ENCODE measurements around the gene CYTH4. TPM values are rescaled to one million over a fixed set of nuclear protein-coding genes. Genes with fewer than 3 reads are reported as not detected.

The CYTH4 gene
- total RNA-seq, 1 experiment from 2014 or later: not detected

DNA sequence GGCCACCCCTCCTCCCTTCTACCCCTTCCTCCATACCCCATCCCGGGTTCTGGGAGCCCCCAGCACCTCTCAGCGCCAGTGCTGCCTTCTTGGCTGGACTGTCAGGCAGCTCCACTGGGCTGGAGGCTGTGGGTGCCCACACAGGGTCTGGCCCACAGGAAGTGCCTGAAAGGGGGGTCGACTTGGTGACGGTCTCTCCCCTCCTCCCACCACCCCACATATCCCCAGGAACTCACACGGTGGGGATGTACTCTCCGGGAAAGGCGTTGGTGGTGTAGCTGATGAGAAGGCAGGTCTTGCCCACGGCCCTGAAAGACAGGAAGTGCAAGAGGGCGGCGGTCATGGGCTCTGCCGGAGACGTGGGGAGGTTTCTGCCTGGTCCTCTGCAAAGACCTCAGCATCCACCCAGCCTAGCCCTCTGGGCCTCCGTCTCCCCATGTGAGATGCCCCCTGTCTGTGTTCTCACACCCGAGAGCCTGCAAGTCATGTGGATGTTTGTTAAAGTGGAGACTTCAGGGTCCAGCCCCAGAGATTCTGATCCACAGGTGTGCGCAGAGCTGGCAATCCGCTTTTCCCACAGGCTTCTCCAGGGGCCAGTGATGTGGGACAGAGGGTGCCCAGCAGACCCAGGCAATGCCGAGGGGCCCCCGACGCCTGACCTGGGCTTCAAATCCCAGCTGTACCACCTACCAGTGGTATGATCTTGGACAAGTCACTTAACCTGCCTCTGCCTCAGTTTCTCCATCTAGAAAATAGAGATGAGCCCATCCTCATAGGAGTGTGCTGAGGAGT is 40.8 kb upstream of the CYTH4 start:
- H4K20me1 ChIP-seq (ENCODE audit: insufficient read depth): no peaks in the 10 kb centered on the region
- no peaks in the 10 kb centered on the region for H3K9me2 ChIP-seq (ENCODE audit: insufficient read depth)
- peaks cover 17% of the 10 kb centered on the region for H3K4me1 ChIP-seq (replicated peaks; ENCODE audit: insufficient read depth)
- H3K9me3 ChIP-seq (ENCODE audit: insufficient read depth, low read depth): no peaks in the 10 kb centered on the region
- ChIA-PET POLR2A (ENCODE audit: unreplicated experiment) (interaction anchor here (0.5 to 0.6 kb wide), 3 partner anchors 13 to 334 kb away, joined by 3 to 38 read pairs (median 3); no protein-coding TSS in a partner anchor), CTCF (interaction anchor here (1.4 kb wide), 1 partner anchor 18 kb away, joined by 4 read pairs; no protein-coding TSS in a partner anchor)
- TF ChIP-seq EZH2 (IDR thresholded peaks at IDR 0.05; ENCODE audit: low read depth) (no peak), CTCF (conservative IDR thresholded peaks at IDR 0.05) (no peak)
- H3K27me3 ChIP-seq (ENCODE audit: insufficient read depth, low read depth): no peaks in the 10 kb centered on the region
- no peak overlapping the region for H3K27ac ChIP-seq
- no peak overlapping the region for H3K4me3 ChIP-seq
- H3F3A ChIP-seq (ENCODE audit: insufficient read depth, low read depth): peaks cover 18% of the 10 kb centered on the region; the same call in 1 of the 2 replicates
- no peaks in the 10 kb centered on the region for H3K36me3 ChIP-seq (ENCODE audit: low read depth)
- BruUV-seq (replicated peaks): no TSS peak
- DNase-seq: no peak
- H3K79me2 ChIP-seq (ENCODE audit: low read depth): 0 out of 2 replicates have a peak, but pooled peaks cover 5% of the 10 kb centered on the region
- no peak overlapping the region for H3K4me2 ChIP-seq
- intact Hi-C loops (cut with micrococcal nuclease; ENCODE audit: unreplicated experiment): no loop called here
- no peak overlapping the region for H2AFZ ChIP-seq

DNA sequence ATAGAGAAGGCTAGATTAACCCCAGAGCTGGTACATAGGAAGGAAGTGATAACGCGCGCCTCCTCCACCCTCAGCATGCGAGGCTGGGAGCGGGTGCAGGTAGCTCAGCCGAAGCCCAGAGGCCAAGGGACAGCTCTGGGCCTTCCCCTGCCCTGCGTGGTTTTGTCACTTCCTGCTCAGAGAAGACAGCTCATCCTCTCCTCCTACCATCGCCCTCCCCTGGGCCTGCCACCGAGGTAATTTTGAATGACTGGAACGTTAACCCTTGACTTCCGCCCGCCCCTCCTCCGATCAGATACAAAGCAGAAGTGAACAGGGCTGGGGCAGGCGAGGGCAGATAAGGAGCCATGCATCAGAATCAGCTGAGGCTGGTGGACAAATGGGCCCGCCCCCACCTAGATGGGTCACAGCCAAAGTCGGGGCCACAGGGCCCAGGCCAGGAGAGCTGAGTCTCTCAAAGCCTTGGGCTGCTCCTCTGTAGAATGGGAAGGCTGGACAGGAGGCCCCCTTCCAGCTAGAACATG is 39.9 kb upstream of the CYTH4 start:
- DNase-seq: peak in 1 of 2 experiments; percentile 49
- peak overlapping the region; percentile 84 for H3K4me2 ChIP-seq

More for the DNA sequence above, 39.9 kb upstream of the CYTH4 start:
- no peak overlapping the region for H3K4me3 ChIP-seq
- no peaks in the 10 kb centered on the region for H3K9me3 ChIP-seq (ENCODE audit: insufficient read depth, low read depth)
- peaks cover 20% of the 10 kb centered on the region; the same call in 1 of the 2 replicates for H3F3A ChIP-seq (ENCODE audit: insufficient read depth, low read depth)
- H3K27me3 ChIP-seq (ENCODE audit: insufficient read depth, low read depth): no peaks in the 10 kb centered on the region
- H3K36me3 ChIP-seq (ENCODE audit: low read depth): no peaks in the 10 kb centered on the region
- POLR2A ChIA-PET (ENCODE audit: unreplicated experiment): interaction anchor here (0.5 to 0.6 kb wide), 3 partner anchors 12 to 333 kb away, joined by 3 to 38 read pairs (median 3); no protein-coding TSS in a partner anchor
- CTCF ChIA-PET: interaction anchor here (1.4 to 1.7 kb wide), 2 partner anchors 17 to 42 kb away, joined by 4 to 5 read pairs; no protein-coding TSS in a partner anchor
- H3K79me2 ChIP-seq (ENCODE audit: low read depth): 0 out of 2 replicates have a peak, but pooled peaks cover 5% of the 10 kb centered on the region
- intact Hi-C loops (cut with micrococcal nuclease; ENCODE audit: unreplicated experiment): no loop called here
- TF ChIP-seq CTCF (conservative IDR thresholded peaks at IDR 0.05) (no peak), EZH2 (IDR thresholded peaks at IDR 0.05; ENCODE audit: low read depth) (no peak)
- H3K27ac ChIP-seq: no peak overlapping the region
- no peaks in the 10 kb centered on the region for H3K9me2 ChIP-seq (ENCODE audit: insufficient read depth)
- no peak overlapping the region for H2AFZ ChIP-seq
- peaks cover 17% of the 10 kb centered on the region for H3K4me1 ChIP-seq (replicated peaks; ENCODE audit: insufficient read depth)
- BruUV-seq (replicated peaks): no TSS peak
- no peaks in the 10 kb centered on the region for H4K20me1 ChIP-seq (ENCODE audit: insufficient read depth)
